HG03135 (cell line): ENCODE measurements around the gene GALNT12.

Source experiments
- ATAC-seq: cut with Tn5 transposase; IDR thresholded peaks from one replicate; pipeline ENCODE4 v1.9.1; 2021; ENCODE audit warnings: mild to moderate bottlenecking, moderate library complexity; ENCODE audit not compliant: unreplicated experiment

GALNT12 gene

GRCh38 chr9:98781588-98782383 is 25.7 kb upstream of the GALNT12 start:
- no peak for ATAC-seq

GRCh38 chr9:98783518-98784226 is 23.8 kb upstream of the GALNT12 start:
- ATAC-seq = no peak

- ATAC-seq = no peak
Observed at GRCh38 chr9:98784831-98785806, 22.4 kb upstream of the GALNT12 start.

- ATAC-seq = no peak
Observed at GRCh38 chr9:98786750-98787510, 20.5 kb upstream of the GALNT12 start.

GRCh38 chr9:98787766-98788335 is 19.6 kb upstream of the GALNT12 start:
- ATAC-seq = no peak

- ATAC-seq = no peak
Observed at GRCh38 chr9:98789483-98790133, 17.9 kb upstream of the GALNT12 start.

- no peak for ATAC-seq
Observed at GRCh38 chr9:98790134-98790841, 17.2 kb upstream of the GALNT12 start.

- no peak for ATAC-seq
Observed at GRCh38 chr9:98790842-98791607, 16.4 kb upstream of the GALNT12 start.

- ATAC-seq = no peak
Observed at GRCh38 chr9:98791608-98792490, 15.6 kb upstream of the GALNT12 start.

- no peak for ATAC-seq
Observed at GRCh38 chr9:98793031-98793430, 14.4 kb upstream of the GALNT12 start.

- ATAC-seq = no peak
Observed at GRCh38 chr9:98794802-98795201, 12.7 kb upstream of the GALNT12 start.

GRCh38 chr9:98795295-98795955 is 12.0 kb upstream of the GALNT12 start:
- no peak for ATAC-seq

GRCh38 chr9:98795970-98796363 is 11.5 kb upstream of the GALNT12 start:
- no peak for ATAC-seq

- peak; percentile 89 for ATAC-seq
Observed at GRCh38 chr9:98796364-98797101, 10.9 kb upstream of the GALNT12 start, which contains the start of gene ANKS6. ANKS6 (minus strand) TSS chr9:98796555; CDS start chr9:98796491, 64 bp downstream.

GRCh38 chr9:98797491-98797890 is 10.0 kb upstream of the GALNT12 start:
- no peak for ATAC-seq

- no peak for ATAC-seq
Observed at GRCh38 chr9:98798254-98798653, 9.2 kb upstream of the GALNT12 start.
